Heart left ventricle (tissue), 13 donors: ENCODE results near the gene HSPA12A.

Source experiments
- CTCF ChIP-seq, 12 donors: fragments of 200-600 bp; sonication (generic) in 4 of 12; IDR thresholded peaks; one replicate each; pipeline versions ENCODE4 v1.5.0 to v1.8.0; 2018 to 2022; ENCODE audit warnings: antibody characterized with exemption in 12 of 12, mild to moderate bottlenecking in 5 of 12
- POLR2A ChIP-seq, 2 donors: fragments of 450-650 bp; IDR thresholded peaks; one replicate each; pipeline ENCODE4 v1.6.1; 2017; ENCODE audit warnings: antibody characterized with exemption in 2 of 2, mild to moderate bottlenecking in 2 of 2, moderate library complexity in 2 of 2
- donor health status: ischemic (EF 13 %, LVEDD 7.1; RV severe dilation, severe dysfunction).
- donor health status: DM: no; HTN: yes; CAD: no.
- donor health status: DM: no; HTN: no; CAD: no.
- donor health status: ischemic (EF 25% LVEDD 6.9; RV normal size, moderate dysfunction).
- donor health status: ischemic (EF 25% LVEDD 5.7; RV mildly dilated, moderate dysfunction).
- donor health status: ischemic (EF 35%, LVEDD 5.7; RV mildly dilated, moderate dysfunction).
- donor health status: nonischemic (EF 11% LVEDD 7.7; RV severe dilation, severe dysfunction).
- donor health status: DM: yes; HTN: yes; CAD: no.
- donor health status: PGD.
- donor health status: ischemic (EF 29% LVEDD 5.4; RV normal size, mild dysfunction).
- donor health status: nonischemic (EF 23%, LVEDD 6.1; RV moderate dilation, normal function).

GRCh38 chr10:116669832-116670644 is 72.3 kb downstream of the HSPA12A start:
- TF ChIP-seq CTCF (IDR thresholded peaks at IDR 0.05) (no peak), POLR2A (IDR thresholded peaks at IDR 0.05) (no peak)
